Activated CD8-positive, alpha-beta T cell treated with anti-CD3 and anti-CD28 coated beads for 36 hours (primary cell): ENCODE data around the gene CTTN. TPM values are rescaled to one million over a fixed set of nuclear protein-coding genes. Genes with fewer than 3 reads are reported as not detected.
A peak's percentile ranks its signal among the peaks of the same experiment; 100 is the strongest.

ENCODE experiments used
- ATAC-seq: fragments of 200-7000 bp; cut with Tn5 transposase; one replicate; pipeline ENCODE4 v1.10.0; 2021; ENCODE audit warnings: mild to moderate bottlenecking, moderate library complexity
- CTCF ChIA-PET: fragments of 350-600 bp; sonication (Branson Sonifier 250); formaldehyde crosslinking; loops from one replicate; lab custom pipeline; 2021; ENCODE audit warnings: antibody characterized with exemption; lab: Charles Lee
- POLR2A ChIA-PET: fragments of 350-600 bp; sonication (Branson Sonifier 250); formaldehyde crosslinking; loops from one replicate; lab custom pipeline; 2021; ENCODE audit warnings: antibody characterized with exemption; lab: Charles Lee
- DNase-seq: peaks from one replicate; pipeline ENCODE4 v3.0.0-alpha.2; 2020
- H3K27ac Mint-ChIP-seq: one replicate; pipeline ENCODE4 v1.8.0; 2021; ENCODE audit warnings: mild to moderate bottlenecking, mixed read lengths
- H3K27me3 Mint-ChIP-seq: one replicate; pipeline ENCODE4 v1.8.0; 2021; ENCODE audit warnings: mixed read lengths
- H3K36me3 Mint-ChIP-seq: one replicate; pipeline ENCODE4 v1.8.0; 2021; ENCODE audit warnings: low read depth, mixed read lengths
- H3K4me1 Mint-ChIP-seq: one replicate; pipeline ENCODE4 v1.8.0; 2021; ENCODE audit warnings: low read depth, mixed read lengths
- H3K4me3 Mint-ChIP-seq: one replicate; pipeline ENCODE4 v1.8.0; 2021; ENCODE audit warnings: mild to moderate bottlenecking, moderate library complexity, mixed read lengths
- H3K9me3 Mint-ChIP-seq: one replicate; pipeline ENCODE4 v1.8.0; 2021; ENCODE audit warnings: mixed read lengths
- intact Hi-C: fragments of 100-400 bp; cut with micrococcal nuclease; formaldehyde crosslinking; loops from one replicate; pipeline ENCODE4 v1.10.0; 2022
- total RNA-seq, 2 experiments: library from RNA; stranded (reverse); gene quantifications; one replicate each; pipeline ENCODE4 v1.2.3, GENCODE V29; 2021
- TF ChIP-seq, protein P1 (sequence below): fragments of 200-600 bp; IDR thresholded peaks from one replicate; pipeline ENCODE4 v1.8.0; 2022; ENCODE audit warnings: antibody characterized with exemption, mild to moderate bottlenecking

The CTTN gene
- total RNA-seq = 1 to 10 TPM; 8.6 to 9.9 TPM

- ATAC-seq (peak; percentile 75), DNase-seq (peak; percentile 78)
- TF ChIP-seq, protein P1, sequence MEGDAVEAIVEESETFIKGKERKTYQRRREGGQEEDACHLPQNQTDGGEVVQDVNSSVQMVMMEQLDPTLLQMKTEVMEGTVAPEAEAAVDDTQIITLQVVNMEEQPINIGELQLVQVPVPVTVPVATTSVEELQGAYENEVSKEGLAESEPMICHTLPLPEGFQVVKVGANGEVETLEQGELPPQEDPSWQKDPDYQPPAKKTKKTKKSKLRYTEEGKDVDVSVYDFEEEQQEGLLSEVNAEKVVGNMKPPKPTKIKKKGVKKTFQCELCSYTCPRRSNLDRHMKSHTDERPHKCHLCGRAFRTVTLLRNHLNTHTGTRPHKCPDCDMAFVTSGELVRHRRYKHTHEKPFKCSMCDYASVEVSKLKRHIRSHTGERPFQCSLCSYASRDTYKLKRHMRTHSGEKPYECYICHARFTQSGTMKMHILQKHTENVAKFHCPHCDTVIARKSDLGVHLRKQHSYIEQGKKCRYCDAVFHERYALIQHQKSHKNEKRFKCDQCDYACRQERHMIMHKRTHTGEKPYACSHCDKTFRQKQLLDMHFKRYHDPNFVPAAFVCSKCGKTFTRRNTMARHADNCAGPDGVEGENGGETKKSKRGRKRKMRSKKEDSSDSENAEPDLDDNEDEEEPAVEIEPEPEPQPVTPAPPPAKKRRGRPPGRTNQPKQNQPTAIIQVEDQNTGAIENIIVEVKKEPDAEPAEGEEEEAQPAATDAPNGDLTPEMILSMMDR = no peak
- ChIA-PET POLR2A (interaction anchor here (1.0 kb wide), 1 partner anchor 13 kb away, joined by 3 read pairs; no protein-coding TSS in a partner anchor), CTCF (no interaction called here)
- H3K4me1 Mint-ChIP-seq = peaks cover 35% of the 10 kb centered on the region
- no peaks in the 10 kb centered on the region for H3K9me3 Mint-ChIP-seq
- H3K4me3 Mint-ChIP-seq = peak within 1 kb of the TSS; percentile 78
- intact Hi-C loops = no loop called here
- H3K36me3 Mint-ChIP-seq = peaks cover 1% of the 10 kb centered on the region
- H3K27ac Mint-ChIP-seq = peak within 1 kb of the TSS; percentile 82
- peaks cover 40% of the 10 kb centered on the region for H3K27me3 Mint-ChIP-seq
These were observed at the start of gene CTTN for GRCh38 chr11:70397983-70398833. CTTN (plus strand) TSS chr11:70398529; CDS start chr11:70407298, 8,769 bp downstream.

DNA sequence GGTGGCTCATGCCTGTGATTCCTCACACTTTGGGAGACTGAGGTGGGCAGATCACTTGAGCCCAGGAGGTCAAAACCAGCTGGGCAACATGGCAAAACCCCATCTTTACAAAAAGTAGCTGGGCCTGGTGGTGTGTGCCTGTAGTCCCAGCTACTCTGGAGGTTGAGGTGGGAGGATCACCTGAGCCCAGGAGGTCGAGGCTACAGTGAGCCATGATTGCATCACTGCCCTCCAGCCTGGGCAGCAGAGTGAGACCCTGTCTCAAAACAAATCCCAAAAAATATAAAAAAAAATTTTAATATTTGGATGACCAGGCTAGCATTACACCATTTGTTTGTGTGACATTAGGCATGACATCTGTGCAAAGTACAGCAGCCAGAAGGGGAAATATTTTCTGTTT lies 49.7 kb upstream of the CTTN start:
- POLR2A ChIA-PET = no interaction called here
- Mint-ChIP-seq H3K4me1 (no peaks in the 10 kb centered on the region), H3K27me3 (no peaks in the 10 kb centered on the region), H3K27ac (no peak overlapping the region), H3K36me3 (peaks cover 25% of the 10 kb centered on the region), H3K9me3 (no peaks in the 10 kb centered on the region), H3K4me3 (no peak overlapping the region)
- intact Hi-C loops = no loop called here
- no peak for DNase-seq
- TF ChIP-seq, protein P1 = no peak
- CTCF ChIA-PET = no interaction called here
- no peak for ATAC-seq

- POLR2A ChIA-PET = no interaction called here
- peaks cover 23% of the 10 kb centered on the region for H3K36me3 Mint-ChIP-seq
- intact Hi-C loops = no loop called here
- ATAC-seq (no peak), DNase-seq (no peak)
- no peaks in the 10 kb centered on the region for H3K9me3 Mint-ChIP-seq
- H3K4me3 Mint-ChIP-seq = no peak overlapping the region
- H3K27me3 Mint-ChIP-seq = no peaks in the 10 kb centered on the region
- no peaks in the 10 kb centered on the region for H3K4me1 Mint-ChIP-seq
- TF ChIP-seq, protein P1 = no peak
- no peak overlapping the region for H3K27ac Mint-ChIP-seq
- CTCF ChIA-PET = interaction anchor here (1.0 kb wide), 1 partner anchor 28 kb away, joined by 6 read pairs; no protein-coding TSS in a partner anchor
These were observed 46.7 kb upstream of the CTTN start for GRCh38 chr11:70351646-70352045.

- H3K9me3 Mint-ChIP-seq = no peaks in the 10 kb centered on the region
- H3K4me1 Mint-ChIP-seq = no peaks in the 10 kb centered on the region
- ATAC-seq (no peak), DNase-seq (no peak)
- H3K36me3 Mint-ChIP-seq = peaks cover 27% of the 10 kb centered on the region
- H3K4me3 Mint-ChIP-seq = no peak overlapping the region
- ChIA-PET POLR2A (no interaction called here), CTCF (interaction anchor here (1.0 kb wide), 1 partner anchor 27 kb away, joined by 6 read pairs; no protein-coding TSS in a partner anchor)
- intact Hi-C loops = no loop called here
- no peaks in the 10 kb centered on the region for H3K27me3 Mint-ChIP-seq
- no peak overlapping the region for H3K27ac Mint-ChIP-seq
- TF ChIP-seq, protein P1 = no peak
These were observed 46.2 kb upstream of the CTTN start for GRCh38 chr11:70352100-70352499.

DNA sequence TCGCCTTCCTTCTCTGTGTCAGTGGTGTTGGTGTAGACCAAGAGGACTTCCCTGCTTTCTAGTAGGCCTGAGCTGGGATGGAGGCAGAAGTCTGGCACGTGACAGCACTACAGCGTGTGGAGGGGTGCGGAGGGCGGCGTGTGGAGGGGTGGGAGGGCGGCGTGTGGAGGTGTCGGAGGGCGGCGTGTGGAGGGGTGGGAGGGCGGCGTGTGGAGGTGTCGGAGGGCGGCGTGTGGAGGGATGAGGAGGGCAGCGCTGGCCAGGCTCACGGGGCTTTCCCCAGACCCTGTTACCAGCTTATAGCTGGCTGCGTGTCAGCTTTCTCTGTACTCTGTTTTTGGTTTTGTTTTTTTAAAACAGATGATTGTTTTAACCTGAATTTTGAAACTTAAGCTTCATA lies 45.7 kb upstream of the CTTN start:
- Mint-ChIP-seq H3K27ac (no peak overlapping the region), H3K4me1 (no peaks in the 10 kb centered on the region), H3K36me3 (peaks cover 27% of the 10 kb centered on the region), H3K9me3 (no peaks in the 10 kb centered on the region), H3K27me3 (no peaks in the 10 kb centered on the region), H3K4me3 (no peak overlapping the region)
- TF ChIP-seq, protein P1 = no peak
- ChIA-PET CTCF (no interaction called here), POLR2A (no interaction called here)
- no peak for ATAC-seq
- DNase-seq = no peak
- intact Hi-C loops = no loop called here
